ENCODE measurements around the gene EDA. TPM values are rescaled to one million over a fixed set of nuclear protein-coding genes. Genes with fewer than 3 reads are reported as not detected.

Gene EDA
- polyA plus RNA-seq, 2 donors = 0.57 to 0.92 TPM

DNA sequence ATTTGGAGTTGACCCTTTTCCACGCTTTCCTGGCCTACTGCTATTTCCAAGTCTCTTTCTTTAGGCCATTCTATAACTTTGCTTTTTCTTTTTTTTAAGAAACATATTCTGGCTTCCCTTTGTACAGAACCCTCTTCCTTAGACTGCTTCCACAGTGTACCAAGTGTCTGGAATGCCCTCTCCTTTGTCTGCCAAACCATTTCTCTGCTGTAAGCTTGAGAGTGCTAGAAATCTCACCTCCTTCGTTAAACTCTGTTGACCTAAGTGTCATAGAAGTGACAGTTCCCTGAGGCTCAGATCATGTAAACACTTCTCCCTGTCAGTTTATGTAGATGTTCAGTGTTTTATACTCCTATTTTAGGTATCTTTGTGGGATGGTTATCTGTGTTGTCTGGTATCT, 108.4 kb downstream of the EDA start:
- no peak overlapping the region for H3K4me3 ChIP-seq (ENCODE audit: low read depth in 1 of 2, low read length in 2 of 2)
- no peaks in the 10 kb centered on the region for H3K36me3 ChIP-seq (ENCODE audit: control insufficient read depth in 2 of 2, insufficient read depth in 2 of 2, low read length in 1 of 2)
- H3K4me1 ChIP-seq (ENCODE audit: control insufficient read depth in 2 of 2, insufficient read depth in 2 of 2, low read length in 1 of 2) = no peaks in the 10 kb centered on the region
- no peaks in the 10 kb centered on the region for H3K27me3 ChIP-seq (ENCODE audit: control insufficient read depth in 1 of 2, insufficient read depth in 2 of 2, low read length in 2 of 2)
- 49% methylated on average over 2 of the region's 2 CpGs for WGBS, 2 donors
- peaks cover 0 to 2% of the 10 kb centered on the region in 2 donors for H3K9me3 ChIP-seq (ENCODE audit: control insufficient read depth in 2 of 2, insufficient read depth in 1 of 2, low read depth in 1 of 2, low read length in 1 of 2)
- H3K27ac ChIP-seq (ENCODE audit: low read depth in 2 of 2, low read length in 1 of 2) = no peak overlapping the region

DNA sequence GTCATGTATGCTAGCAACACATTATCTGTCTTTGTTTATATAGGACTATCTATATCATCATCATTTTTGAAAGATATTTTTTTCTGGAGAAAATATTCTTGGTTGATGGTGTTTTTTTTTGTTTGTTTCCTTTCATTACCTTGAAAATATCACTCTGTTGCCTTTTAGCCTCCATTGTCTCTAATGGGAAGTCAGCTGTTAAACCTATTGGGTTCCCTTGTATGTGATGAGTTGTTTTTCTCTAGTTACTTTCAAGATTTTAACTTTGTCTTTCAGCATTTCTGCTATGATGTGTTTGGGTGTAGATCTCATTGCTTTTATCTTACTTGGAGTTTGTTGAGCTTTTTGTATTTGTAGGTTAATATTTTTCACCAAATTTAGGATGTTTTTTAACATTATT, 124.4 kb downstream of the EDA start:
- no peaks in the 10 kb centered on the region for H3K36me3 ChIP-seq (ENCODE audit: control insufficient read depth in 2 of 2, insufficient read depth in 2 of 2, low read length in 1 of 2)
- no peaks in the 10 kb centered on the region for H3K4me1 ChIP-seq (ENCODE audit: control insufficient read depth in 2 of 2, insufficient read depth in 2 of 2, low read length in 1 of 2)
- H3K4me3 ChIP-seq (ENCODE audit: low read depth in 1 of 2, low read length in 2 of 2) = no peak overlapping the region
- H3K27me3 ChIP-seq (ENCODE audit: control insufficient read depth in 1 of 2, insufficient read depth in 2 of 2, low read length in 2 of 2) = no peaks in the 10 kb centered on the region
- no peaks in the 10 kb centered on the region for H3K9me3 ChIP-seq (ENCODE audit: control insufficient read depth in 2 of 2, insufficient read depth in 1 of 2, low read depth in 1 of 2, low read length in 1 of 2)
- no peak overlapping the region for H3K27ac ChIP-seq (ENCODE audit: low read depth in 2 of 2, low read length in 1 of 2)

DNA sequence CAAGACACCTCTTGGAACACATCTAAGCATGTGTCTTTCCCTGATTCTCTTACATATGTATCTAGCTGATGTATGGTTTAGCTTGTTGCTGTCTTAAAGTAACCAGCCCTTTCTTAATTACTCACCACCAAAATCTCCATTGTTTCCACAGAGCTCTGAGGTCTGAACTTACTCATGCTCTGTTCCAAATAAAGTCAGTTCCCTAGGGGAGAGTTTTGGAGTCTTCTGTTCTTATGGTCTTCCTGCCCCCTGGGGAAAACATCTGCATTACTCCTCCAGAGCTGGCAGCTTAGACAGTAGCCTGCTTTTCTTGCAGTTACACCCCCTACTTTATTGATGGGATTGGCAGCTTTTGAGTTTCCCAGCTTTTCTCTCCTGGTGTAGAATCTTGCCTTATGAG, 125.8 kb downstream of the EDA start:
- no peaks in the 10 kb centered on the region for H3K27me3 ChIP-seq (ENCODE audit: control insufficient read depth in 1 of 2, insufficient read depth in 2 of 2, low read length in 2 of 2)
- no peaks in the 10 kb centered on the region for H3K4me1 ChIP-seq (ENCODE audit: control insufficient read depth in 2 of 2, insufficient read depth in 2 of 2, low read length in 1 of 2)
- H3K36me3 ChIP-seq (ENCODE audit: control insufficient read depth in 2 of 2, insufficient read depth in 2 of 2, low read length in 1 of 2) = no peaks in the 10 kb centered on the region
- no peak overlapping the region for H3K27ac ChIP-seq (ENCODE audit: low read depth in 2 of 2, low read length in 1 of 2)
- H3K9me3 ChIP-seq (ENCODE audit: control insufficient read depth in 2 of 2, insufficient read depth in 1 of 2, low read depth in 1 of 2, low read length in 1 of 2) = no peaks in the 10 kb centered on the region
- H3K4me3 ChIP-seq (ENCODE audit: low read depth in 1 of 2, low read length in 2 of 2) = no peak overlapping the region

GRCh38 chrX:69746051-69746450, 130.1 kb downstream of the EDA start:
- H3K36me3 ChIP-seq (ENCODE audit: control insufficient read depth in 2 of 2, insufficient read depth in 2 of 2, low read length in 1 of 2) = no peaks in the 10 kb centered on the region
- H3K9me3 ChIP-seq (ENCODE audit: control insufficient read depth in 2 of 2, insufficient read depth in 1 of 2, low read depth in 1 of 2, low read length in 1 of 2) = no peaks in the 10 kb centered on the region
- no peaks in the 10 kb centered on the region for H3K27me3 ChIP-seq (ENCODE audit: control insufficient read depth in 1 of 2, insufficient read depth in 2 of 2, low read length in 2 of 2)
- H3K27ac ChIP-seq (ENCODE audit: low read depth in 2 of 2, low read length in 1 of 2) = no peak overlapping the region
- H3K4me3 ChIP-seq (ENCODE audit: low read depth in 1 of 2, low read length in 2 of 2) = no peak overlapping the region
- no peaks in the 10 kb centered on the region for H3K4me1 ChIP-seq (ENCODE audit: control insufficient read depth in 2 of 2, insufficient read depth in 2 of 2, low read length in 1 of 2)

GRCh38 chrX:69748055-69748454, 132.1 kb downstream of the EDA start:
- Histone ChIP-seq H3K27ac (ENCODE audit: low read depth in 2 of 2, low read length in 1 of 2) (no peak overlapping the region), H3K27me3 (ENCODE audit: control insufficient read depth in 1 of 2, insufficient read depth in 2 of 2, low read length in 2 of 2) (no peaks in the 10 kb centered on the region), H3K4me3 (ENCODE audit: low read depth in 1 of 2, low read length in 2 of 2) (no peak overlapping the region), H3K36me3 (ENCODE audit: control insufficient read depth in 2 of 2, insufficient read depth in 2 of 2, low read length in 1 of 2) (no peaks in the 10 kb centered on the region), H3K9me3 (ENCODE audit: control insufficient read depth in 2 of 2, insufficient read depth in 1 of 2, low read depth in 1 of 2, low read length in 1 of 2) (no peaks in the 10 kb centered on the region), H3K4me1 (ENCODE audit: control insufficient read depth in 2 of 2, insufficient read depth in 2 of 2, low read length in 1 of 2) (no peaks in the 10 kb centered on the region)
- 81 to 89% methylated on average over 1 of the region's 1 CpG for WGBS, 2 donors

DNA sequence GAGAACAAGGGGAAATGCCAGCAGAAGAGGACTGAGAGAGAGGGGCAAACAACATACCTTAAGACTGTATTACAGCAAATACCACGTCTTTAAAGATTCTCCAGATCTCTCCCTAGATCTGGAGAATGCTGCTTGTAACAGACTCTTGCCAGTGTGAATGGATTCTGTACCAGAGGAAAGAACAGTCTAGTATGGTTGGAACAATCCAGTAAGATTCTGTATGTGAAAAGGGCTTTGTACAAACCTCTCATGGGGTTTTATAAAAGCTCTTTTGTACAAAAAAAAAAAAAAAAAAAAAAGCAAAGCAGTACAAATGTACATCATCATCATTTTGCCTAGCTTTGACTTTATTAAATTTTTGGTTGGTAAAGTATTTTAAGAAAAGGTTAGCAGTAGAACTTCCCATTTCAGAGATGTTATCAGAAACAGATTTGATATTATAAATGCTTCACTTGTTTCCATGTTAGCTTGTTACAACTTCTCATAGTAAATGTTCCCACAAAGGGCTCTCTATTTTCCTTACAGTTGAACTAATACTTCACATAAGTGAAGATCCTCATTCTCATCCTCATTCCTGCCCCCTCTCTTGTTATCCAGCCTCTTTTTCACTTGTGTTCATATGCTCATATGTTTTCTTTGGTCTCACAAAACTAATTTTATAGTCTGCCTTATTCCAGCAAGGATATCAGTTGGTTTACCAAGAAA, 144.2 kb downstream of the EDA start:
- no peaks in the 10 kb centered on the region for H3K36me3 ChIP-seq (ENCODE audit: control insufficient read depth in 2 of 2, insufficient read depth in 2 of 2, low read length in 1 of 2)
- H3K27me3 ChIP-seq (ENCODE audit: control insufficient read depth in 1 of 2, insufficient read depth in 2 of 2, low read length in 2 of 2) = no peaks in the 10 kb centered on the region
- H3K4me1 ChIP-seq (ENCODE audit: control insufficient read depth in 2 of 2, insufficient read depth in 2 of 2, low read length in 1 of 2) = no peaks in the 10 kb centered on the region
- 18 to 62% methylated on average over 1 of the region's 1 CpG for WGBS, 2 donors
- H3K27ac ChIP-seq (ENCODE audit: low read depth in 2 of 2, low read length in 1 of 2) = no peak overlapping the region
- peaks cover 0 to 2% of the 10 kb centered on the region in 2 donors for H3K9me3 ChIP-seq (ENCODE audit: control insufficient read depth in 2 of 2, insufficient read depth in 1 of 2, low read depth in 1 of 2, low read length in 1 of 2)
- no peak overlapping the region for H3K4me3 ChIP-seq (ENCODE audit: low read depth in 1 of 2, low read length in 2 of 2)

DNA sequence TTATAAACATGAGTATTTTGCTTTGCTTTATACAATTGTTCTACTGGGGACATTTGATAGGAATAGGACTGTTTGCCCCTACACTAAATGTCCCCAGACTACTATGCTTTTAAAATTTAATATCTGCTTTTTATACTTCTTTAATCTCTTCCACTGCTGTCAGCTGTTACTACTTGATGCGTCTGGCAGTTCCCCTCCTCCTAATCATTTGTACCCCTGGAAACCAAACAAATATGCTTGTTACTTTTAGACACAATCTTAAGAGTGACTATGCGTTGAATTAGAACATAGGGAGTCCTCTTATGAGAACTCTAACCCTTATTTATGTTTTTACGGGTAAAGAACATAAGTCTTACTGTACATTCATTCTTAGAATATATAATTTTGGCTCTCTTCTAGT, 145.7 kb downstream of the EDA start:
- WGBS, 2 donors = 60 to 75% methylated on average over 3 of the region's 3 CpGs

GRCh38 chrX:69762340-69762739, 146.4 kb downstream of the EDA start:
- Histone ChIP-seq H3K36me3 (ENCODE audit: control insufficient read depth in 2 of 2, insufficient read depth in 2 of 2, low read length in 1 of 2) (no peaks in the 10 kb centered on the region), H3K9me3 (ENCODE audit: control insufficient read depth in 2 of 2, insufficient read depth in 1 of 2, low read depth in 1 of 2, low read length in 1 of 2) (no peaks in the 10 kb centered on the region), H3K27me3 (ENCODE audit: control insufficient read depth in 1 of 2, insufficient read depth in 2 of 2, low read length in 2 of 2) (no peaks in the 10 kb centered on the region), H3K4me3 (ENCODE audit: low read depth in 1 of 2, low read length in 2 of 2) (no peak overlapping the region), H3K27ac (ENCODE audit: low read depth in 2 of 2, low read length in 1 of 2) (no peak overlapping the region), H3K4me1 (ENCODE audit: control insufficient read depth in 2 of 2, insufficient read depth in 2 of 2, low read length in 1 of 2) (no peaks in the 10 kb centered on the region)
- WGBS, 2 donors = 84 to 88% methylated on average over 3 of the region's 3 CpGs

More for the DNA sequence above, 145.7 kb downstream of the EDA start:
- H3K27me3 ChIP-seq (ENCODE audit: control insufficient read depth in 1 of 2, insufficient read depth in 2 of 2, low read length in 2 of 2) = no peaks in the 10 kb centered on the region
- no peaks in the 10 kb centered on the region for H3K9me3 ChIP-seq (ENCODE audit: control insufficient read depth in 2 of 2, insufficient read depth in 1 of 2, low read depth in 1 of 2, low read length in 1 of 2)
- H3K4me1 ChIP-seq (ENCODE audit: control insufficient read depth in 2 of 2, insufficient read depth in 2 of 2, low read length in 1 of 2) = no peaks in the 10 kb centered on the region
- no peak overlapping the region for H3K27ac ChIP-seq (ENCODE audit: low read depth in 2 of 2, low read length in 1 of 2)
- no peaks in the 10 kb centered on the region for H3K36me3 ChIP-seq (ENCODE audit: control insufficient read depth in 2 of 2, insufficient read depth in 2 of 2, low read length in 1 of 2)
- no peak overlapping the region for H3K4me3 ChIP-seq (ENCODE audit: low read depth in 1 of 2, low read length in 2 of 2)

DNA sequence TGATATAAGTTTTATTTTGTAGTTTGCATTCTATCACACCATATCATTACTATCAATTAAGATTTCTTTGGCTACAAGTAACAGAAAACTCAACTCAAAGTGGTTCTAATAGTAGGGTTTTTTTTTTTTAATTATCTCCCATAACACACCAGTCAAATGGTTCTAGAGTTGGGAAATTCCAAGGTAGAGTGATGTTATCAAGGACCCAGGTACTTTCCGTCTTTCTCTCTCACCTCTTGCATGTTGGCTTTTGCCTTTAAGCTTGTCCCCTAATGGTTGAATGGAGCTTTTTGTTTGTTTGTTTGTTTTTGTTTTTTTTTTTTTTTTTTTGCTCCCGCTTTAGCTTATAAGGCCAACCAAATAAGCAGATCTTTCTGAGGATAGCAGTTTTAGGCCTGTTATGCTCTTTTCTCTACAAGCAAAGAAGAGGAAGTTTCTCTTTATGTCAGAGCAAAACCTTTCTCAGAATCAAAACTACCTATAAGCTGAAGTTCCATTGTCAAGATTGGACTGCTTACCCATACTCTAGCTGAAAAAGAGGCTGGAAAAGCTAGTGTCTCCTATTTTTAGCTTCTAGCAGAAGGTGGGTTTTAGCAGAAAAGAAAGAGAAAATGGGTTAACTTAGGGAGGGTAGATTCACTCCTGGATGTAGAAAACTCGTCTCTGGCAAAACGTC, 177.5 kb downstream of the EDA start:
- Histone ChIP-seq H3K9me3 (ENCODE audit: control insufficient read depth in 2 of 2, insufficient read depth in 1 of 2, low read depth in 1 of 2, low read length in 1 of 2) (no peaks in the 10 kb centered on the region), H3K27me3 (ENCODE audit: control insufficient read depth in 1 of 2, insufficient read depth in 2 of 2, low read length in 2 of 2) (no peaks in the 10 kb centered on the region), H3K4me3 (ENCODE audit: low read depth in 1 of 2, low read length in 2 of 2) (no peak overlapping the region), H3K4me1 (ENCODE audit: control insufficient read depth in 2 of 2, insufficient read depth in 2 of 2, low read length in 1 of 2) (no peaks in the 10 kb centered on the region), H3K36me3 (ENCODE audit: control insufficient read depth in 2 of 2, insufficient read depth in 2 of 2, low read length in 1 of 2) (no peaks in the 10 kb centered on the region), H3K27ac (ENCODE audit: low read depth in 2 of 2, low read length in 1 of 2) (no peak overlapping the region)
- WGBS, 2 donors = 60 to 62% methylated on average over 4 of the region's 4 CpGs

GRCh38 chrX:69795702-69796101, 179.8 kb downstream of the EDA start:
- Histone ChIP-seq H3K4me1 (ENCODE audit: control insufficient read depth in 2 of 2, insufficient read depth in 2 of 2, low read length in 1 of 2) (no peaks in the 10 kb centered on the region), H3K9me3 (ENCODE audit: control insufficient read depth in 2 of 2, insufficient read depth in 1 of 2, low read depth in 1 of 2, low read length in 1 of 2) (no peaks in the 10 kb centered on the region), H3K36me3 (ENCODE audit: control insufficient read depth in 2 of 2, insufficient read depth in 2 of 2, low read length in 1 of 2) (no peaks in the 10 kb centered on the region), H3K27me3 (ENCODE audit: control insufficient read depth in 1 of 2, insufficient read depth in 2 of 2, low read length in 2 of 2) (no peaks in the 10 kb centered on the region), H3K4me3 (ENCODE audit: low read depth in 1 of 2, low read length in 2 of 2) (no peak overlapping the region), H3K27ac (ENCODE audit: low read depth in 2 of 2, low read length in 1 of 2) (no peak overlapping the region)
- 74 to 89% methylated on average over 3 of the region's 3 CpGs for WGBS, 2 donors

Measured in esophagus (tissue), 2 donors.